IMR-90 (cell line): ENCODE data around the gene OR2M7.

Source experiments
- TF ChIP-seq, protein P1 (sequence below): conservative IDR thresholded peaks from 2 replicates; pipeline ENCODE4 v1.5.1; 2012; ENCODE audit warnings: mild to moderate bottlenecking, low read depth, low read length, improper control_type of control experiment
- TF ChIP-seq, protein P2 (sequence below): fragments of 150-350 bp; IDR thresholded peaks from 2 replicates; pipeline ENCODE4 v1.6.1; 2017; ENCODE audit warnings: mild to moderate bottlenecking, antibody characterized with exemption, low read length, low read depth

DNA sequence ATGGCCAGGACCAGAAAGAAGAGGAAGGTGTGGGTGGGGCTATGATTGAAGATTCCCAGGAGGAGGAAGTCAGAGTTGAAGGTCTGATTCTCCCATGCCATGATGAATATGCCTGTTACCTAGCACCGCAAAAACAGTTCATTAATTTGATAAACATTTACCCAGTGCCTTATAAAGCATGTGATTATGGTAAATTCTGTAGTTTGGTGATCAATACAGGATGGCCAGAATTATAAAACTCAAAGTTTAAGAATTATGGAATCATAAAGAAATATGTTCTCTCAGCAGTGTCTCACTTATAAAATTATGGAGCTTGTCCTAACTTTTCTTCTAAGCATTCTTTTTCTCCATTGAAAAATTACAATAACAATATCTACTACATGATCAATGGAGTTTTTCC, at the start of gene OR2M7:
- TF ChIP-seq, protein P1, sequence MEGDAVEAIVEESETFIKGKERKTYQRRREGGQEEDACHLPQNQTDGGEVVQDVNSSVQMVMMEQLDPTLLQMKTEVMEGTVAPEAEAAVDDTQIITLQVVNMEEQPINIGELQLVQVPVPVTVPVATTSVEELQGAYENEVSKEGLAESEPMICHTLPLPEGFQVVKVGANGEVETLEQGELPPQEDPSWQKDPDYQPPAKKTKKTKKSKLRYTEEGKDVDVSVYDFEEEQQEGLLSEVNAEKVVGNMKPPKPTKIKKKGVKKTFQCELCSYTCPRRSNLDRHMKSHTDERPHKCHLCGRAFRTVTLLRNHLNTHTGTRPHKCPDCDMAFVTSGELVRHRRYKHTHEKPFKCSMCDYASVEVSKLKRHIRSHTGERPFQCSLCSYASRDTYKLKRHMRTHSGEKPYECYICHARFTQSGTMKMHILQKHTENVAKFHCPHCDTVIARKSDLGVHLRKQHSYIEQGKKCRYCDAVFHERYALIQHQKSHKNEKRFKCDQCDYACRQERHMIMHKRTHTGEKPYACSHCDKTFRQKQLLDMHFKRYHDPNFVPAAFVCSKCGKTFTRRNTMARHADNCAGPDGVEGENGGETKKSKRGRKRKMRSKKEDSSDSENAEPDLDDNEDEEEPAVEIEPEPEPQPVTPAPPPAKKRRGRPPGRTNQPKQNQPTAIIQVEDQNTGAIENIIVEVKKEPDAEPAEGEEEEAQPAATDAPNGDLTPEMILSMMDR = no peak
- TF ChIP-seq, protein P2, sequence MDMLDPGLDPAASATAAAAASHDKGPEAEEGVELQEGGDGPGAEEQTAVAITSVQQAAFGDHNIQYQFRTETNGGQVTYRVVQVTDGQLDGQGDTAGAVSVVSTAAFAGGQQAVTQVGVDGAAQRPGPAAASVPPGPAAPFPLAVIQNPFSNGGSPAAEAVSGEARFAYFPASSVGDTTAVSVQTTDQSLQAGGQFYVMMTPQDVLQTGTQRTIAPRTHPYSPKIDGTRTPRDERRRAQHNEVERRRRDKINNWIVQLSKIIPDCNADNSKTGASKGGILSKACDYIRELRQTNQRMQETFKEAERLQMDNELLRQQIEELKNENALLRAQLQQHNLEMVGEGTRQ = no peak
